GM12801 (cell line): ENCODE results near the gene IFITM10.

ENCODE experiments used
- TF ChIP-seq, protein P1 (sequence below): IDR thresholded peaks from one replicate; pipeline ENCODE4 v1.5.1; 2011; ENCODE audit warnings: control low read depth; ENCODE audit not compliant: insufficient read length; ENCODE audit errors: extremely low read depth

The IFITM10 gene

DNA sequence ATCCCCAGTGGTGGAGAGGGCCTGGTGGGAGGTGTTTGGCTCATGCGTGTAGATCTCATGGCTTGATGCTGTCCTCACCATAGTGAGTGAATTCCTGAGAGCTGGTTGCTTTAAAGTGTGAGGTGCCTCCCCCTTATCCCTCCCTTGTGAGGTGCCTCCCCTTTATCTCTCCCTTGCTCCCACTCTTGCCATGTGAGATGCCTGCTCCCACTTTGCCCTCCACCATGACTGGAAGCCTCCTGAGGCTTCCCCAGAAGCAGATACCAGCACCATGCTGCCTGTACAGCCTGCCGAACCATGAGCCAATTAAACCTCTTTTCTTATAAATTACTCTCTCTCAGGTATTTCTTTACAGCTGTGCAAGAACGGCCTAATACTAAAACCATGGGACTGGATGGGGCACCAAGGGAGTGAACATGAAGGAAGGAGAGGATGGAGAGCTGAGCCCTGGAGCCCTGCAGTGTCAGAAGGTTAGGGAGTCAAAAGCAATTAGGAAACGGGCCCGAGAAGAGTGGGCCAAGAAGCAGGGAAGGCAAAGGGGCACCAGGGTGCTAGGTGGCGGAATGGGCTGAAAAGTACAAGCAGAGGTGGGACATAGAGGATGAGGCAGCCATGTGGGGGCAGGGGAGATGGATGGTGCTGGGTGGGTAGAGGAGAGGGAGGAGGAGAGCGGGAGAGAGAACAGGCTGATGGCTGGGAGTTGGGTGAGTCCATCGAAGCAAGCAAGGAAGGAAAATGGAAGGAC is 9.4 kb downstream of the IFITM10 start:
- TF ChIP-seq, protein P1, sequence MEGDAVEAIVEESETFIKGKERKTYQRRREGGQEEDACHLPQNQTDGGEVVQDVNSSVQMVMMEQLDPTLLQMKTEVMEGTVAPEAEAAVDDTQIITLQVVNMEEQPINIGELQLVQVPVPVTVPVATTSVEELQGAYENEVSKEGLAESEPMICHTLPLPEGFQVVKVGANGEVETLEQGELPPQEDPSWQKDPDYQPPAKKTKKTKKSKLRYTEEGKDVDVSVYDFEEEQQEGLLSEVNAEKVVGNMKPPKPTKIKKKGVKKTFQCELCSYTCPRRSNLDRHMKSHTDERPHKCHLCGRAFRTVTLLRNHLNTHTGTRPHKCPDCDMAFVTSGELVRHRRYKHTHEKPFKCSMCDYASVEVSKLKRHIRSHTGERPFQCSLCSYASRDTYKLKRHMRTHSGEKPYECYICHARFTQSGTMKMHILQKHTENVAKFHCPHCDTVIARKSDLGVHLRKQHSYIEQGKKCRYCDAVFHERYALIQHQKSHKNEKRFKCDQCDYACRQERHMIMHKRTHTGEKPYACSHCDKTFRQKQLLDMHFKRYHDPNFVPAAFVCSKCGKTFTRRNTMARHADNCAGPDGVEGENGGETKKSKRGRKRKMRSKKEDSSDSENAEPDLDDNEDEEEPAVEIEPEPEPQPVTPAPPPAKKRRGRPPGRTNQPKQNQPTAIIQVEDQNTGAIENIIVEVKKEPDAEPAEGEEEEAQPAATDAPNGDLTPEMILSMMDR, result no peak

DNA sequence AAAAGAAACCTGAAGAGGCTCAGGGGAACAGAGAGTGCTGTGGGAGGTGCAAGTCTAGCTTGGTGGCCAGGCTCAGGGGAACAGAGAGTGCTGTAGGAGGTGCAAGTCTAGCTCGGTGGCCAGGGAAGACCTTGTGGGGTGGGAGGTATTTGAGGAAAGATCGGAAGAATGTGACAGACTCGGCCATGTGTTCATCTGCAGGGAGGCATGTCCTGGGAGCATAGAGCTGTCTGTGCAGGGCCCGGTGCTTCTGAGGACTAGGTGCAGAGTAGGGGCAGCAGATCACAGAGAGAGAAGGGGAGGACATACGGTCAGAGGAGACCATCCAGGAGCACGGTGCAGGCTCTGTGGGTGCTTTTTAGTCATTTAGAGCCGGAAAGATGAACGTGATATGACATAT is 10.8 kb downstream of the IFITM10 start:
- TF ChIP-seq, protein P1, result no peak

- TF ChIP-seq, protein P1, result no peak
Observed at GRCh38 chr11:1738380-1738779, 12.0 kb downstream of the IFITM10 start.

DNA sequence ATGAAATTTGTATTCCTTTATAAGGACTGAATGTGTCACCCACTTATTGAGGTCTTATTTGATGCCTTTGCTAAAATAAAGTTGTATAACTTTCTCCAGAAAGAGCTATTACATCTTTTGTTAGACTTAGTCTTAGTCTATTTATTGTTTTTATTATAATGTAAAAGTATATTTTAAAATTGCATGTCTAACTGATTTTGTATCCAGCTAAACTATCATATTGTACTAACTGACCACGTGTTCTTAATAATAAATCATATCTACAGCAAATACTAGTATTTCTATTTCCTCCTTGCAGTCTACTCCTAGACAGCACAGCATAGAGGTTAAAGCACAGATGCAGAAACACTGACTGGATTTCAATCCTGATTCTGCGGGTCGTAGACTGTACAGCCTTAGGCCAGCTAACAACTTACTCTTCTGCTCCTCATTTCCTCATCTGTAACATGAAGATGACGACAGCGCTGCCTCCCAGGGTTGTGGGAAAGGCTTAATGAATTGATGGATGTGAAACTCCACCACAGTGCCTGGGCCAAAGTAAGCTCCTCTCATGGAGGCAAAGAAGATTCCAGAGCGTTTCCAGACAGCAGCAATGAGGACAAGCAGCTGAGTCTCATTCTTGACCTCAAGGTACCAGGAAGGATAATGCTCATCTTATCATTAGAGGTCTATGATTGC is 13.2 kb downstream of the IFITM10 start:
- TF ChIP-seq, protein P1, result no peak

GRCh38 chr11:1736447-1736992 is 13.9 kb downstream of the IFITM10 start:
- TF ChIP-seq, protein P1, result no peak

DNA sequence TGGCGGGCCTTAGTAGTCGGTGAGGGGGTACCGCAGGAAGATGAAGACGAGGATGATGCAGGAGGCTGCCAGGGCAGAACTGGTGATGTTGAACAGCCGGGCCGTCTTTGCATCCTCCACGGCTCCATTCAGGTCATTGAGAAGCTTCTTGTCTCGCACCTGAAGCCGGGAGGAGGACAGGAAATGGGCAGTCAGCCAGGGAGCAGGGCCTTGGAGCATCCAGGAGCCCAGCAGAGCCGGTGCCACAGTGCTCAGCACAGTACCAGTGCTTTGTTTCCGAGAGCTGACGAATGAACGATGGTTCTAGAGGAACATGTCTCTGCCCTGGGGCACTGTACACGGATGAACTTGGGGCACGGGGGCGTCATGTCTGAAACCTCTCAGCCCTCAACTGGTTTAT is 15.1 kb downstream of the IFITM10 start:
- TF ChIP-seq, protein P1, result no peak

DNA sequence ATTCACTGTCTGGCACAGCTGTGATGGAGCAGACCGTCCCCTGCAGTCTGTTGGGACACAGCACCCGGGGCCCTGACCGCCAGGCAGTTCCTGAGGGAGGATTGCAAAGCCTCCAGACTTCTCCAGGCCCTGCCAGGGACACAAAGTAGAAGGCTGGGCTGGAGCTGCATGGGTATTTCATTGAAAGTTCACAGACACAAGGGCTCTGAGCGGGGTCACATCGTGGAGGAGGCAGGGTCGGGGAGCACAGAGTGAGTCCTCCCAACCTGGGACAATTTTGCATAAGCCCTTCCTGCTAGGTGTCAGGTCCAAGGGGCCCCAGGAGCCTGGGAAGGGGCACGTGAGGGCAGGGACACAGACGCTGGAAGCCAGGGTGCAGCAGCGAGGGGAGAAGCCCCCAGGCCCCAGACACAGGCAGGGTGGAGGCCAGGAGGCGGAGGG is 15.7 kb downstream of the IFITM10 start:
- TF ChIP-seq, protein P1, result no peak
